Activated naive CD4-positive, alpha-beta T cell treated with anti-CD3 and anti-CD28 coated beads, Interleukin-2, amount 10 ng/mL, durations not matched to agents 7 days and 5 days (primary cell): ENCODE results near the gene COL2A1.
A peak's percentile ranks its signal among the peaks of the same experiment; 100 is the strongest.

Experiments used
- CTCF ChIA-PET: fragments of 350-600 bp; sonication (Branson Sonifier 250); formaldehyde crosslinking; loops from one replicate; lab custom pipeline; 2021; ENCODE audit warnings: antibody characterized with exemption; lab: Charles Lee
- DNase-seq: peaks from one replicate; pipeline ENCODE4 v3.0.0-alpha.2; 2020
- H3K27ac Mint-ChIP-seq: one replicate; pipeline ENCODE4 v1.8.0; 2021; ENCODE audit warnings: mild to moderate bottlenecking, moderate library complexity, mixed read lengths
- H3K27me3 Mint-ChIP-seq: one replicate; pipeline ENCODE4 v1.8.0; 2021; ENCODE audit warnings: mild to moderate bottlenecking, mixed read lengths
- H3K36me3 Mint-ChIP-seq: one replicate; pipeline ENCODE4 v1.8.0; 2021; ENCODE audit warnings: mixed read lengths
- H3K4me1 Mint-ChIP-seq: one replicate; pipeline ENCODE4 v1.8.0; 2021; ENCODE audit warnings: mixed read lengths
- H3K4me3 Mint-ChIP-seq: one replicate; pipeline ENCODE4 v1.8.0; 2021; ENCODE audit warnings: mild to moderate bottlenecking, moderate library complexity, mixed read lengths
- H3K9me3 Mint-ChIP-seq: one replicate; pipeline ENCODE4 v1.8.0; 2021; ENCODE audit warnings: mixed read lengths

COL2A1 gene

DNA sequence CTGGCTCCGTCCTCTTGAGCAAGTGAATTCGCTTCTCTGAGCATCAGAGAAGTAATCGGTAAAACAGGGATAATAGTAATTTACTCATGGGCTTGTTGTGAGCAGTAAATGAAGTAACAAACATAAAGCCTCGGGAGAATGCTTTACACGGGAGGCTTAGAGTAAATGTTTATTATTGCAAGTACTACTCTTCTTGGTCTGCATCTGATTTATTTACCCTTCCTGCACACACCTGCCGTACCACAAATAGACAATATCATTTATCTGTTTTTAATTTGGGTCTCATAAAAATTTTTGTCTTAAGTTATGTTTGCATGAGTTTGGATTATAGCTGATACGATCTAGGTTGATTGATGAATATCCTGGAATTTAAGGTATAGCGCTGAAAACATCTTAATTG lies 7.8 kb upstream of the COL2A1 start:
- H3K36me3 Mint-ChIP-seq, result no peaks in the 10 kb centered on the region
- no peaks in the 10 kb centered on the region for H3K4me1 Mint-ChIP-seq
- DNase-seq, result no peak
- H3K4me3 Mint-ChIP-seq, result no peak overlapping the region
- peaks cover 90% of the 10 kb centered on the region for H3K27me3 Mint-ChIP-seq
- no peaks in the 10 kb centered on the region for H3K9me3 Mint-ChIP-seq
- no peak overlapping the region for H3K27ac Mint-ChIP-seq
- CTCF ChIA-PET, result interaction anchor here (0.5 kb wide), 1 partner anchor 298 kb away, joined by 5 read pairs; no protein-coding TSS in a partner anchor

DNA sequence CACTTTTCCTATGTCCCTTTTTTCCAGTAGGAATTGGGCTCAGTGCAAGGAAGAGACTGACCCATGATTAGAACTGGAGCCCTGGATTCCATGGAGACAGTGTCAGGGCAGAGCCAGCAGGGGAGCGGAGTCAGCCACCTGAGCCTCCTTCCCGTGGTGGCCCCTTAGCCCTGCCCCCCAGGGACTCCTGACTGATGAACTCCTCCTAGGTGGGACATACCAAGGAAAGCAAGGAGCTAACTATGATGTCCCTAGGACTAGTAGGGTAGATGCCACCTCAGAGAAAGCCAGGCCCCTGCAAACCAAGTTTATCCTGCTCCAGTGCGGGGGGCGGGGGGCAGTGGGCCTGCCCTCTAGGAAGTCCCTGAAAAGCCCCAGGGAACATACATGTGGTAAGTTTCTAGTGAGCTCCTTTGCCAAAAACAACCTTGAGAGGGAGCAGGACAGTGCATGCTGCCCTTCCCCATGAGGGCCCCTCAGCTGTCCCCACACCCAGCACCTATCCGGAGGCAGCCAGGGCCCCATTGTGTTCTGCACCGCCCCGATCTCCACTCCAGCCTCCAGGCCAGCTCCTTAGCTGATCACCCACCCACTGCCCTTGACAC lies 6.2 kb upstream of the COL2A1 start:
- H3K4me1 Mint-ChIP-seq, result no peaks in the 10 kb centered on the region
- CTCF ChIA-PET, result no interaction called here
- H3K27me3 Mint-ChIP-seq, result peaks cover 90% of the 10 kb centered on the region
- H3K27ac Mint-ChIP-seq, result no peak overlapping the region
- H3K9me3 Mint-ChIP-seq, result no peaks in the 10 kb centered on the region
- DNase-seq, result no peak
- no peak overlapping the region for H3K4me3 Mint-ChIP-seq
- no peaks in the 10 kb centered on the region for H3K36me3 Mint-ChIP-seq

DNA sequence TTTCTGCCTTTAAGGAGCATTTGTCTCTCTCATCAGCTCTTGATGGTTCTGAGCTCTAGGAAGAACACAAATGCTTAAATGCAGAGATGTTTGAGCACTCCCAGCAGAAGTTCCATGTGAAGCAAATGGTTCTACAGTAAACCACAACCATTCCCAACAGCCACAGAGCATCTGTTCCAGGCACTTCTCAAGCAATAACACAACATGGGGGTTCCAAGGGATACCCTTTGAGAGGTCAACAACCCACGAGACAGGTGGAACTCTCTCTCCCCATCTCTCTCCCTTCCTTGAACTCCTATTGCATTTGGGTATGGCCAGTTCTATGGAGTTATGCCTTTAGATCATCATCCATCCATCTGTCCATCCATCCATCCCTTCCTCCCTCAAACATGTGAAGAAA lies 5.2 kb upstream of the COL2A1 start:
- H3K4me1 Mint-ChIP-seq, result no peaks in the 10 kb centered on the region

DNA sequence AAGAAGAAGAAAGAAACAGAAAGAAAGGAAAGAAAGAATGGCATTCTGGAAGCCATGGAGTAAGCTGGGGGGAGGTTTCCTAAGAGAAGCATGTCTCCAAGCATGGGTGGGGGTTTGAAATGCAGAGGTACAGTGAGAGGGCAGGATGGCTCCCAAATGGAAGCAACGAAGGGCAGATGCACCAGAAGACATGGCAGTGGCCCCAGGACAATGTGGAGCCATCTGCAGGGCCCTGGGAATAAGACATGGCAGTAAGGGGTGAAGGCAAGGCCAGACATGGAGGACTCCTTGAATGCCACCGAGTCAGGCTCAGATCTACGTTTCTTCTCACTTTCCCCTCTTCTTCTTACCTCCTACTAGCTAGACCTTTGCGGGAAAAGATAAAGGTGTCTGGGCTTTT lies 4.7 kb upstream of the COL2A1 start:
- Mint-ChIP-seq H3K4me1 (peaks cover 2% of the 10 kb centered on the region), H3K27me3 (peaks cover 91% of the 10 kb centered on the region), H3K4me3 (no peak overlapping the region), H3K9me3 (no peaks in the 10 kb centered on the region), H3K36me3 (no peaks in the 10 kb centered on the region), H3K27ac (no peak overlapping the region)
- no peak for DNase-seq
- CTCF ChIA-PET, result no interaction called here

More for the DNA sequence above, 5.2 kb upstream of the COL2A1 start:
- H3K9me3 Mint-ChIP-seq, result no peaks in the 10 kb centered on the region
- no peak for DNase-seq
- no peak overlapping the region for H3K4me3 Mint-ChIP-seq
- no peak overlapping the region for H3K27ac Mint-ChIP-seq
- no peaks in the 10 kb centered on the region for H3K36me3 Mint-ChIP-seq
- H3K27me3 Mint-ChIP-seq, result peaks cover 90% of the 10 kb centered on the region
- CTCF ChIA-PET, result no interaction called here

DNA sequence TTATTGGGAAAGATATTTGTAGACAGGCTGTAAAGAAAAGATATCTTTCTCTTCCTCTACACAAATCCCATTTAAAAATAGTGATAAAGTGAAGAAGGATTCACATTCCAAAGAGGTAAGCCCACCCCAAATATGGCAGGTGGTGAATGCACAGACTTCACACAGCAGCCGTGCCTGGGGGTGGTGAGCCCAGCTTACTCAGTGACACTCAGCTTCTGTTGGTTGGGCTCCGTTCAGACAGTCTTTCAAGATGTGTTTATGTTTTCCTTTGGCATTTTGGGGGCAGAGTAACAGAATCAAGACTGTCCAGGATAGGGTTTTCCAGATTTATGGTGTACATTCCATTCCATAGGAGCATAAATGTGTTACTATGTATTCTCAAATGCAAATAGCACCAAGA lies 4.1 kb upstream of the COL2A1 start:
- CTCF ChIA-PET, result no interaction called here
- no peak overlapping the region for H3K27ac Mint-ChIP-seq

DNA sequence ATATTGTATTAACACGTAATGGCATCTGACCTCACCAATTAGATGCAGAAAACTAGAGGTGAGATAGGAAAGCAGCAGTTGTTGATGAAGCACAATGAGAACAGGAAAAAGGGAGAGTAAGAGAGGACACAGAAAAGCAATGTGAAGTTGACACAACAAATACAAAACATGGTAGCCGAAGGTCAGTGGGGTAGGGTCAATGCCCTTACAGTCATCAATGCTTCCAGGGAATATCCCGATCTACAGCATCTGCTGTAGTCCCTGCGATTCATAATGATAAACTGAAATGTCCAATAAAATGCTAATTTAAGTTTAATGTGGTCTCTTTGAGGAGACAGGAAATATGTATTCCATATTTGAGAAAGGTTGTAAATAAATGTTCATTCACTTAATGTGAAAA lies 2.9 kb upstream of the COL2A1 start:
- H3K27me3 Mint-ChIP-seq, result peaks cover 98% of the 10 kb centered on the region
- H3K4me1 Mint-ChIP-seq, result peaks cover 17% of the 10 kb centered on the region
- no peaks in the 10 kb centered on the region for H3K36me3 Mint-ChIP-seq
- CTCF ChIA-PET, result no interaction called here
- no peak for DNase-seq
- H3K9me3 Mint-ChIP-seq, result no peaks in the 10 kb centered on the region
- no peak overlapping the region for H3K4me3 Mint-ChIP-seq
- no peak overlapping the region for H3K27ac Mint-ChIP-seq

More for the DNA sequence above, 4.1 kb upstream of the COL2A1 start:
- Mint-ChIP-seq H3K4me1 (peaks cover 8% of the 10 kb centered on the region), H3K9me3 (no peaks in the 10 kb centered on the region), H3K4me3 (no peak overlapping the region), H3K36me3 (no peaks in the 10 kb centered on the region), H3K27me3 (peaks cover 91% of the 10 kb centered on the region)
- DNase-seq, result no peak

DNA sequence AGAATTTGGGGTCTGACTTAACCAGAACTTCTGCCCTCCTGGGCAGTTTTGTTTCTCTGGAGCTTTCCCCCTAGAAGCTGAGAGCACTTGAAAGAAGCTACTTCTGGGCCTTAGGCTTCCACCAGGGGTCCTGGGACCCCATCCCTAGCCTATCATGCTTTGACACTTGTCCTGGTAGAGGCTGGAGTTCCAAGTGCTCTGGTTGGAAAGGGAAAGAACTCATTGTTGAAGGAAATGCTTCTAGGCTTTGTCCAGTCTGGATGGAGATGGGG lies 1.4 kb upstream of the COL2A1 start:
- Mint-ChIP-seq H3K4me3 (no peak overlapping the region), H3K27ac (no peak overlapping the region), H3K4me1 (peaks cover 31% of the 10 kb centered on the region), H3K9me3 (no peaks in the 10 kb centered on the region), H3K36me3 (no peaks in the 10 kb centered on the region), H3K27me3 (peaks cover 100% of the 10 kb centered on the region)
- DNase-seq, result no peak
- CTCF ChIA-PET, result no interaction called here

DNA sequence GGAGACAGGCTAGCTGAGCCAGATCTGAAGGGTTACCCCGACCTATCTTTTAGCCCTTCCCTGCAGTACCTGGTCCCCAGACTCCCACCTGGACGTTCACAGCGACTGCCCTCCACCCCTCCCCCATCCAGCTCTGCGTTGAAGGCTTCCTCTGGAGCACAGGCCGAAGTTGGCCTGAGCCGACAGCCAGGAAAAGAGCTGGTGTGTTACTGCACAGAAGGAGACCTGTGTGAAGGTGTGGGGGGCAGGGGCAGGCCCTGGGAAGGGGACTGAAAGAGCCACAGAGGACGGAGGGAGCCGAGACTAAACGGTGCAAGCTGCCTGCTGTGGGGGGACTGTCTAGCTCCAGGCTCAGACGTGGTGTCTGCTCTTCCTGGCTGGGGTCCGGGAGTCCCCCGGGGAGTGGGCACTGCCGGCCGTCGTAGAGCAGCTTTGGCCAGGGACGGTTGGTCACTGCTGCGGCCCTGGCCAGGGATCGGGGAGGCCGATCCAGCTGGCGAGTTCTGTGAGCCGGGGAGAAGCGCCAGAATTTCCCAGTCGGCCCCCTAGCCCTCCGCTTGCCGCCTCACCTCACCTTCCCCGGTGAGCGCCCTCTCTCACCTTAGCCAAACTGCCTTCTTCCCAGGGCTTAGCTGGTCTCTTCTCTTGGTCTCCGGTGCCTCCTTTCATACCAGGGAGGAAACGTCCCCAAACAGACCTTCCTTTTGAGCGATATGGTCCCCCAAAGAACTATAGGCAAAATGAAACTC lies 899 bp upstream of the COL2A1 start:
- H3K4me3 Mint-ChIP-seq, result no peak overlapping the region
- DNase-seq, result no peak
- no peak overlapping the region for H3K27ac Mint-ChIP-seq
- H3K9me3 Mint-ChIP-seq, result no peaks in the 10 kb centered on the region
- peaks cover 31% of the 10 kb centered on the region for H3K4me1 Mint-ChIP-seq
- CTCF ChIA-PET, result no interaction called here
- H3K27me3 Mint-ChIP-seq, result peaks cover 100% of the 10 kb centered on the region
- no peaks in the 10 kb centered on the region for H3K36me3 Mint-ChIP-seq

DNA sequence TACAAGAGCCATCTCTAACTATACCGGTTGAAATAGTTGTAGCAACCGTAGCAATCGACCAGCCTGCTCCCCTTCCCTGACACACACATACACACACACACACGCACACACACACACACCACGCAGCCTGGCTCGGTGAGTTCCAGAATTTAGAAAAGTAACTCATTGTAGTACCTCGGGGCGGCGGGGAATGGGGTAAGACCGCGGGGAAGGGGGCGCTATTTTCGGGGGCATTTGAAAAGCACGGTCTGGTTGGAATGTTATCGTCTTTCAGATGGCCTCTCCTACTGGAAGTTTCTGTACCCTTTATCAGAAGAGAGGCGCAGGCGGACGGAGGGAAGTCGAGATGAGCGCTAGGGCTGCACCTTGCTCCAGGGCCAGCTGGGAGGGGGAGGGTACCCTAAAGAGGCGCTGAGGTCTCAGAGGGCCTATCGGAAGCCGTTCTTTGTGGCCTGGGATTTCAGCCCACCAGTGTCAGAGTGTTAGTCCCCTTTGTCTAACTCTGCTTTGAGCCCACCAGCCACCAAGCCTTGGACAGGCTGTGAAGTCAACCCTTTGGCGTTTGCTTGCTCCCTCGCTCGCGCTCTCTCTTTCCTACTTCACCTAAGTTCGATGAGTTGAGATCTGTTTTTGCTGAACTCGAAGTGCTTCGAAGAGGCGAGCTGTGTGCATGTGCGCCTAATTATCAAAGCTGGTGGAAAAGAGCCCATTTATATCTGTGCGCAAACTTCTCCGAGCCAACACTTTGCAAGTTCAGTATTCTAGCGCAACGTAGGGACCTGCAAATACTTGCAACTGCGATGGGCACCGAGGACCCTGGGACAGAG lies 837 bp downstream of the COL2A1 start:
- Mint-ChIP-seq H3K4me1 (peaks cover 31% of the 10 kb centered on the region), H3K36me3 (no peaks in the 10 kb centered on the region), H3K9me3 (no peaks in the 10 kb centered on the region), H3K27me3 (peaks cover 100% of the 10 kb centered on the region), H3K27ac (peak overlapping the region; percentile 34), H3K4me3 (peak overlapping the region; percentile 18)
- DNase-seq, result no peak
- CTCF ChIA-PET, result no interaction called here

DNA sequence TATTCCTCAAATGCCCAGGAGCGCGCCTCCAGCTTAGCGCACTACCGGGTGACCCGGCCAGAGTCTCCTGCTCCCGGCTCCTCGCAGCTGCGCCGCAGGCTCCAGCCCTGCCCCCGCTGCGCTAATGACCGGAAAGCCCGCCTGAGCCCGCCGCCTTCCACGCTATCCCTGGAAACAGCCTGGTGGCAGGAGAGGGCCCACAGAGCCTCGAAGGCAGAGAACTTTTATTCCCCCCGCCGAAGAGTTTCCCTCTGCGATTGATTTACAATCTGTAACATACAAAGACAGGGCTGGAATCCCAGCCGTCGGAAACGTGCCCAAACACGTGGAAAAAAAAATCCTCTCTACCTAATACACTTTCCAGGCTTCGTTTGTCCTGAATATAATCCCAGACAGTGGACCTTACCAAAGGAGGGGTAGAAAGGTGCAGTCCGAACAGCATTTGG lies 1.5 kb downstream of the COL2A1 start:
- Mint-ChIP-seq H3K27ac (no peak overlapping the region), H3K4me1 (peaks cover 31% of the 10 kb centered on the region), H3K9me3 (no peaks in the 10 kb centered on the region), H3K4me3 (no peak overlapping the region), H3K27me3 (peaks cover 100% of the 10 kb centered on the region), H3K36me3 (no peaks in the 10 kb centered on the region)
- DNase-seq, result no peak
- CTCF ChIA-PET, result no interaction called here

DNA sequence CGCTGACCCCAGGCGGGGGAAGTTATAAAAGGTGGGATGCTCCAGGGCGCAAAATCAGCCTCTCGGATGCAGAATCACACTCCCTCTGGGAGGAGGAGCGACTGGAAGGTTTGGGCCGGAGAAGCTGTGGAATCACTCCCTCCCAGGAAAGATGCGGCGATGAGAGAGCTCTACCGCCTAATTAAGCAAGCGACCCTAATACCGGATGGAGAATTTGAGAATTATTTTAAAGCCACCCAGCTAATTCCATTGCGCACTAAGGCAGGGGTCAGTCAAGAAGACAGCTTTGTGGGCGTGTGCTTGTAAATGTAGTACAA lies 1.9 kb downstream of the COL2A1 start:
- H3K9me3 Mint-ChIP-seq, result no peaks in the 10 kb centered on the region
- H3K4me3 Mint-ChIP-seq, result no peak overlapping the region
- H3K27ac Mint-ChIP-seq, result no peak overlapping the region
- CTCF ChIA-PET, result interaction anchor here (0.9 kb wide), 1 partner anchor 161 kb away, joined by 3 read pairs; no protein-coding TSS in a partner anchor
- no peaks in the 10 kb centered on the region for H3K36me3 Mint-ChIP-seq
- DNase-seq, result no peak
- peaks cover 31% of the 10 kb centered on the region for H3K4me1 Mint-ChIP-seq
- H3K27me3 Mint-ChIP-seq, result peaks cover 100% of the 10 kb centered on the region

DNA sequence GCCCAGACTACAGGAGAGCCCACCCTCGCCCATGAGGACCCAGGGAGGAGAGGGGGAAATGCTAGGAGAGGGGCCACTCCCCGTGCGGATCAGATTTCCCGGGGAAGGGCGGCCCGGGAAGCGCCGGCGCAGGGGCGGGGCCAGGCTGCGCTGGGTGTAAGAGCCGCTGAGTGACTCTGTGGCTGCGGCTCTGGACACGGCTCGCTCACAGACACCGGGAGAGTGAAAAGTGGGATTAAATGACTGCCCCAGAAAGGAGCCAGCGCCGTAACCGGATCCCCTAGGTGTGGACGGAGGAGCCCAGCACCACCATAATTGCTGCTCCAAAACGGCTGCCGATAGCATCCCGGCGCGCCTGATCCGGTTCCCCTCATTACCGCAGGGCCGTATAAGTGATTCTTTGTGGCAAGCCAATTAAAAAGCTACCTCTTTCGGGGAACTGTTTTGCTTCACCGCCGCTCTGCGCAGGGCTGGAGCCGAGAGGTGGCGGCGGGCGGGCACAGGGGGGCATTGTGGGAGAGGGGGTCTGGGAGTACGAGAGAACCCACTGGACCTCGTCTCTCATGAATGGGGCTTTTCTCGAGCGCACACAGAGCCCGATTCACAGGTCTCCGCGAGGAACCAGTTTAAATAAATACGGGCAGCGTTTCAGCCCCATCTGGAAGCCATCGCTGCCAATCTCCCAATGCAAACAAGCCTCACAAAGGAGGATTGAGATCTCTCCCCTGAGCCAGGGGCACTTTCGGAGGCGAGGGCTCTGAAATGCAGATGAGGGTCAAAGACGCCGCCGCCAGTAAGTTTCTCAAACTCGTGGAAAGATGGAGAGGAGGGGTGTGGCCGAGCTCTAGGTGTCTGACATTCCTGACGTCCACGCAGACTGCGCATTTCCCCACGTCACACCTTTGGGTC lies 2.5 kb downstream of the COL2A1 start:
- no peaks in the 10 kb centered on the region for H3K9me3 Mint-ChIP-seq
- H3K27me3 Mint-ChIP-seq, result peaks cover 99% of the 10 kb centered on the region
- H3K36me3 Mint-ChIP-seq, result no peaks in the 10 kb centered on the region
- peak overlapping the region; percentile 35 for H3K27ac Mint-ChIP-seq
- peaks cover 31% of the 10 kb centered on the region for H3K4me1 Mint-ChIP-seq
- DNase-seq, result no peak
- CTCF ChIA-PET, result interaction anchor here (0.9 kb wide), 1 partner anchor 162 kb away, joined by 3 read pairs; no protein-coding TSS in a partner anchor
- H3K4me3 Mint-ChIP-seq, result peak overlapping the region; percentile 19

DNA sequence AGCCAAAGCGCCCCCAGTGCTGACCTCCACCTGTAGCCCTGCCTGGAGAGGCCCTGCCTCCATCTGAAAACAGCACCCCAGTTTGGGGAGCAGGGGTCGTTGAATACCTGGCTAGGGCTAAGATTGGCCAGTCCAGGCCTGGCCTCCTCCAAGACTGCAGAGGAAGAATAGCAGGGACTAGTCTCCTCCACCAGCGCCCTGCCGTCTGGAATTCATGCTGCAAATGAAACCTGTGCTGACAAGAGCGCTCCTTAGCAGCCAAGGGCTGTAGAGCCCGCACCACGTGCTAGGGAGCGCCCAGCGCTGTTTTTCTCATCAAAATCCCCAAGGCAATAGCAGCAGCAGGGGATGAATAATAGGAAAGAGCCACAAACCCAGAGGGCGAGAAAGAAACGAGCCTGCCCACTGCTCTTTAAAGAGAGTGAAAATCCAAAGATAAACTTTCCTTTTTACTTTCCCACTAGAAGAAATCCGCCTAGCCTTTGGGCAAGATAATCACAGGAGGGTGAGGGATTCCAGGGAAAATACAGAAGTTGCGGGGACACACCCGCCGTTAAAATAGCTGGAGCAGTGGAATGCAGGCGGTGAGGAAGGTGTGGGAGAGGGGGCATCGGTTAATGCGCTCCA lies 3.3 kb downstream of the COL2A1 start:
- CTCF ChIA-PET, result no interaction called here
- Mint-ChIP-seq H3K27ac (peak overlapping the region; percentile 35), H3K9me3 (no peaks in the 10 kb centered on the region), H3K36me3 (no peaks in the 10 kb centered on the region), H3K4me3 (peak overlapping the region; percentile 19), H3K27me3 (peaks cover 98% of the 10 kb centered on the region), H3K4me1 (peaks cover 31% of the 10 kb centered on the region)
- DNase-seq, result no peak
